OCI-LY3 (cell line): ENCODE results near the gene CHRD.

Source experiments
- H2AFZ ChIP-seq: fragments of 200-600, 300-600 bp; shearing (Covaris generic); 2 replicates; pipeline ENCODE4 v1.6.0; 2014; ENCODE audit warnings: antibody characterized with exemption, low read depth, low read length
- H3K27ac ChIP-seq: fragments of 200-600, 300-600 bp; sonication (generic); 2 replicates; pipeline ENCODE4 v1.5.1; 2014; ENCODE audit warnings: mild to moderate bottlenecking, low read length, moderate library complexity, mixed read lengths
- H3K27me3 ChIP-seq: fragments of 200-600, 300-600 bp; sonication (generic); 2 replicates; pipeline ENCODE4 v1.6.1; 2014; ENCODE audit warnings: low read depth, low read length, mixed read lengths
- H3K36me3 ChIP-seq: fragments of 200-600, 300-600 bp; sonication (generic); replicated peaks from 2 replicates; pipeline ENCODE3; 2014; ENCODE audit warnings: low read depth, low read length, mixed read lengths
- H3K4me1 ChIP-seq: fragments of 300-600, 200-600 bp; sonication (generic); 2 replicates; pipeline ENCODE4 v1.6.1; 2014; ENCODE audit warnings: low read length, mixed read lengths
- H3K4me2 ChIP-seq: fragments of 200-600, 300-600 bp; sonication (generic); 2 replicates; pipeline ENCODE4 v1.6.1; 2014; ENCODE audit warnings: low read length, mixed read lengths
- H3K4me3 ChIP-seq: fragments of 300-600, 200-600 bp; sonication (generic); 2 replicates; pipeline ENCODE4 v1.5.1; 2014; ENCODE audit warnings: antibody characterized with exemption, mild to moderate bottlenecking, low read length, moderate library complexity
- H3K79me2 ChIP-seq: fragments of 300-600, 200-600 bp; shearing (Covaris generic); 2 replicates; pipeline ENCODE4 v1.6.1; 2014; ENCODE audit warnings: mild to moderate bottlenecking, low read length, mixed read lengths
- H3K9ac ChIP-seq: fragments of 300-600, 200-600 bp; shearing (Covaris generic); 2 replicates; pipeline ENCODE4 v1.6.0; 2014; ENCODE audit warnings: mild to moderate bottlenecking, low read length, moderate library complexity
- H3K9me3 ChIP-seq: fragments of 200-600, 300-600 bp; shearing (Covaris generic); 2 replicates; pipeline ENCODE4 v1.6.1; 2014; ENCODE audit warnings: low read length, mixed read lengths; ENCODE audit not compliant: insufficient read depth
- H4K20me1 ChIP-seq: fragments of 200-600, 300-600 bp; sonication (generic); 2 replicates; pipeline ENCODE4 v1.6.1; 2016; ENCODE audit warnings: low read length, mixed read lengths; ENCODE audit not compliant: insufficient read depth
- EZH2phosphoT487 ChIP-seq: fragments of 200-600 bp; shearing (Covaris generic); IDR thresholded peaks from 2 replicates; pipeline ENCODE4 v1.6.1; 2018; ENCODE audit warnings: antibody characterized with exemption, mixed run types, low read depth
- TF ChIP-seq, protein P1 (sequence below): fragments of 200-600, 300-600 bp; sonication (generic); IDR thresholded peaks from 2 replicates; pipeline ENCODE4 v1.5.1; 2014; ENCODE audit warnings: antibody characterized with exemption, low read length, low read depth

CHRD gene

DNA sequence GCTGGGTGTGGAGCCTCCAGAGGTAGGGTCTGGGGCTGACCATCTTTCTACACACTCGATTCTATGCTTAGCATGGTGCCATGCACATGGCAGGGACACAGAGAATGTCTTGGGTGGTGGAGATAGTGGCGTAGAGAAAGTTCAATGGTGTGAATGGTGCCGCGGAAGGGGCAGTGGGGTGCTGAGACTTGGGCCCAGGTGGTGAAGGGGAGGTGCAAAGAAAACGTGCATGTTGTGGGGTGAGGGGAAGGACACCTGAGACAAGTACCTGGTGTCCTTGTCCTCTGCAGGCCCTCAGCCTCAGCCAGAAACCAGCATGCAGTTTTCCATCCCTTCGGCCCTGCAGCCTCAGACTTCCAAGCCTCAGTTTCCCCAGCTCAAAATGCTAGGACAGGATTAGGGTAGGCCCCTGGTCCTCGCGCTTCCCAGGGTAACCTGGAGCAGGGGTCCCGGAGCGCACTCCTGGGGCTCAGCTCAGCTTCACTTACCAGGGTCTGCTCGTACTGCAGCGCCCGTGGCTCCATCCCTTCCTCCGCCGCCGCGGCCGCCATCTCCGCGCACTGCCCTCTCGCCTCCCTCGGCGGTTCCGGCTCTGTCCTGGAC is 18.8 kb upstream of the CHRD start:
- TF ChIP-seq, protein P1, sequence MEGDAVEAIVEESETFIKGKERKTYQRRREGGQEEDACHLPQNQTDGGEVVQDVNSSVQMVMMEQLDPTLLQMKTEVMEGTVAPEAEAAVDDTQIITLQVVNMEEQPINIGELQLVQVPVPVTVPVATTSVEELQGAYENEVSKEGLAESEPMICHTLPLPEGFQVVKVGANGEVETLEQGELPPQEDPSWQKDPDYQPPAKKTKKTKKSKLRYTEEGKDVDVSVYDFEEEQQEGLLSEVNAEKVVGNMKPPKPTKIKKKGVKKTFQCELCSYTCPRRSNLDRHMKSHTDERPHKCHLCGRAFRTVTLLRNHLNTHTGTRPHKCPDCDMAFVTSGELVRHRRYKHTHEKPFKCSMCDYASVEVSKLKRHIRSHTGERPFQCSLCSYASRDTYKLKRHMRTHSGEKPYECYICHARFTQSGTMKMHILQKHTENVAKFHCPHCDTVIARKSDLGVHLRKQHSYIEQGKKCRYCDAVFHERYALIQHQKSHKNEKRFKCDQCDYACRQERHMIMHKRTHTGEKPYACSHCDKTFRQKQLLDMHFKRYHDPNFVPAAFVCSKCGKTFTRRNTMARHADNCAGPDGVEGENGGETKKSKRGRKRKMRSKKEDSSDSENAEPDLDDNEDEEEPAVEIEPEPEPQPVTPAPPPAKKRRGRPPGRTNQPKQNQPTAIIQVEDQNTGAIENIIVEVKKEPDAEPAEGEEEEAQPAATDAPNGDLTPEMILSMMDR: no peak
- no peak for TF ChIP-seq EZH2phosphoT487
- H3K79me2 ChIP-seq: peaks cover 46% of the 10 kb centered on the region
- H4K20me1 ChIP-seq: 0 out of 2 replicates have a peak, but pooled peaks cover 4% of the 10 kb centered on the region
- H3K4me3 ChIP-seq: peak overlapping the region; percentile 86
- H3K36me3 ChIP-seq: peaks cover 13% of the 10 kb centered on the region
- no peak overlapping the region for H3K27ac ChIP-seq
- H3K27me3 ChIP-seq: no peaks in the 10 kb centered on the region
- H3K4me2 ChIP-seq: peak overlapping the region; percentile 94
- H3K4me1 ChIP-seq: peaks cover 16% of the 10 kb centered on the region
- peak overlapping the region; percentile 66 for H2AFZ ChIP-seq
- H3K9me3 ChIP-seq: no peaks in the 10 kb centered on the region
- H3K9ac ChIP-seq: peak overlapping the region; percentile 89

DNA sequence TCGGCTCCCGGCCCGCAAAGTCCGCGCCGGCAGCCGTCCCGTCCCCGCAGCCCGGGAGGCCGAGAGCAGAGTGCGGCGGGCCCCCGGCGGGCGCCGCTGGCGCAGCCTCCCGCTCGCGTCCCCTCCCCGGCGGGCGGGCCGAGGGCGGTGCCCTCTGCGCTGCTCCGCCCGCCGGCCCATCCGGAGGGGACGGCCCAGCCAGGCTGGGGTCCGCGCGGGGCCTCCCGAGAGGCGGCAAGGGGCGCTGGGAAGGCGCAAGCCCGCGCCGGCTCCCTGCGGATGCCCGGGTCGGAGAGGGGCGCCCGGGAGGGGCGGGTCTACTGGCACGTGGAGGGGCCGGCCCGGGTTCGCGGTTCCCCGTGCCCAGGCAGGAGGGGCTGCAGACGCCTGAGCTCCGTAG is 18.3 kb upstream of the CHRD start, which contains the start of the genes CLCN2 and POLR2H:
Gene CLCN2, minus strand, starts transcription at position 74 of the 400 bp plus-strand sequence. CDS start 126 bp downstream, outside the sequence.
Gene POLR2H, plus strand, starts transcription at position 179 of the 400 bp plus-strand sequence. CDS start 1,783 bp downstream, outside the sequence.
- peak within 1 kb of the TSS; percentile 89 for H3K9ac ChIP-seq
- peaks cover 16% of the 10 kb centered on the region for H3K4me1 ChIP-seq
- H3K4me2 ChIP-seq: peak within 1 kb of the TSS; percentile 94
- H3K36me3 ChIP-seq: peaks cover 14% of the 10 kb centered on the region
- peaks cover 46% of the 10 kb centered on the region for H3K79me2 ChIP-seq
- 0 out of 2 replicates have a peak, but pooled peaks cover 4% of the 10 kb centered on the region for H4K20me1 ChIP-seq
- H3K9me3 ChIP-seq: no peaks in the 10 kb centered on the region
- H2AFZ ChIP-seq: peak within 1 kb of the TSS; percentile 66
- no peaks in the 10 kb centered on the region for H3K27me3 ChIP-seq
- TF ChIP-seq, protein P1: no peak
- no peak for TF ChIP-seq EZH2phosphoT487
- peak within 1 kb of the TSS; percentile 86 for H3K4me3 ChIP-seq
- peak within 1 kb of the TSS; percentile 89 for H3K27ac ChIP-seq

GRCh38 chr3:184361932-184362667 is 17.8 kb upstream of the CHRD start:
- Histone ChIP-seq H2AFZ (no peak overlapping the region; the same call in 1 of the 2 replicates), H3K4me1 (peaks cover 16% of the 10 kb centered on the region), H3K27me3 (no peaks in the 10 kb centered on the region), H4K20me1 (0 out of 2 replicates have a peak, but pooled peaks cover 4% of the 10 kb centered on the region), H3K4me2 (peak overlapping the region; percentile 94), H3K27ac (peak overlapping the region; percentile 89), H3K9me3 (no peaks in the 10 kb centered on the region), H3K36me3 (peaks cover 17% of the 10 kb centered on the region), H3K9ac (peak overlapping the region; percentile 89), H3K4me3 (peak overlapping the region; percentile 86), H3K79me2 (peaks cover 46% of the 10 kb centered on the region)
- no peak for TF ChIP-seq EZH2phosphoT487
- TF ChIP-seq, protein P1: no peak
